ENCODE measurements around the gene TMEM129. TPM values are rescaled to one million over a fixed set of nuclear protein-coding genes. Genes with fewer than 3 reads are reported as not detected.

Gene TMEM129
- total and polyA plus RNA-seq, 10 of the 15 experiments (the other 5 are each of a cell fraction or from before 2014, with no cell fraction given) = 0.19 to 24.9 (median 13.2) TPM

GRCh38 chr4:1746919-1747602 is 25.9 kb upstream of the TMEM129 start (continued):
- no peak for TF ChIP-seq BCL3 (IDR thresholded peaks at IDR 0.05; ENCODE audit: borderline replicate concordance, insufficient read depth, low read depth, low read length, poor library complexity, severe bottlenecking)
- TF ChIP-seq, protein P1, sequence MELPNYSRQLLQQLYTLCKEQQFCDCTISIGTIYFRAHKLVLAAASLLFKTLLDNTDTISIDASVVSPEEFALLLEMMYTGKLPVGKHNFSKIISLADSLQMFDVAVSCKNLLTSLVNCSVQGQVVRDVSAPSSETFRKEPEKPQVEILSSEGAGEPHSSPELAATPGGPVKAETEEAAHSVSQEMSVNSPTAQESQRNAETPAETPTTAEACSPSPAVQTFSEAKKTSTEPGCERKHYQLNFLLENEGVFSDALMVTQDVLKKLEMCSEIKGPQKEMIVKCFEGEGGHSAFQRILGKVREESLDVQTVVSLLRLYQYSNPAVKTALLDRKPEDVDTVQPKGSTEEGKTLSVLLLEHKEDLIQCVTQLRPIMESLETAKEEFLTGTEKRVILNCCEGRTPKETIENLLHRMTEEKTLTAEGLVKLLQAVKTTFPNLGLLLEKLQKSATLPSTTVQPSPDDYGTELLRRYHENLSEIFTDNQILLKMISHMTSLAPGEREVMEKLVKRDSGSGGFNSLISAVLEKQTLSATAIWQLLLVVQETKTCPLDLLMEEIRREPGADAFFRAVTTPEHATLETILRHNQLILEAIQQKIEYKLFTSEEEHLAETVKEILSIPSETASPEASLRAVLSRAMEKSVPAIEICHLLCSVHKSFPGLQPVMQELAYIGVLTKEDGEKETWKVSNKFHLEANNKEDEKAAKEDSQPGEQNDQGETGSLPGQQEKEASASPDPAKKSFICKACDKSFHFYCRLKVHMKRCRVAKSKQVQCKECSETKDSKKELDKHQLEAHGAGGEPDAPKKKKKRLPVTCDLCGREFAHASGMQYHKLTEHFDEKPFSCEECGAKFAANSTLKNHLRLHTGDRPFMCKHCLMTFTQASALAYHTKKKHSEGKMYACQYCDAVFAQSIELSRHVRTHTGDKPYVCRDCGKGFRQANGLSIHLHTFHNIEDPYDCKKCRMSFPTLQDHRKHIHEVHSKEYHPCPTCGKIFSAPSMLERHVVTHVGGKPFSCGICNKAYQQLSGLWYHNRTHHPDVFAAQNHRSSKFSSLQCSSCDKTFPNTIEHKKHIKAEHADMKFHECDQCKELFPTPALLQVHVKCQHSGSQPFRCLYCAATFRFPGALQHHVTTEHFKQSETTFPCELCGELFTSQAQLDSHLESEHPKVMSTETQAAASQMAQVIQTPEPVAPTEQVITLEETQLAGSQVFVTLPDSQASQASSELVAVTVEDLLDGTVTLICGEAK (IDR thresholded peaks at IDR 0.05; ENCODE audit: borderline replicate concordance) = no peak
- TF ChIP-seq IKZF1 (conservative IDR thresholded peaks at IDR 0.05) = no peak

GRCh38 chr4:1746265-1746691 is 25.2 kb upstream of the TMEM129 start:
- peak; percentile 57 for FAIRE-seq
- no peaks in the 10 kb centered on the region for H3K9me3 ChIP-seq (replicated peaks; ENCODE audit: control insufficient read depth, insufficient read depth, low read length)
- ChIA-PET SMC1A (ENCODE audit: uncharacterized antibody, unreplicated experiment) (no interaction called here), POLR2A (no interaction called here), CTCF (interaction anchor here (1.0 to 5.1 kb wide), 4 partner anchors 53 to 154 kb away, joined by 3 to 60 read pairs (median 24); no protein-coding TSS in a partner anchor), RAD21 (ENCODE audit: unreplicated experiment) (interaction anchor here (0.9 kb wide), 1 partner anchor 153 kb away, joined by 3 read pairs; no protein-coding TSS in a partner anchor)
- intact Hi-C loops (cut with micrococcal nuclease; ENCODE audit: unreplicated experiment) = loop anchor here (1.0 to 5.0 kb wide), 2 partner anchors 64 to 441 kb away; no protein-coding TSS in a partner anchor
- H3K9ac ChIP-seq (ENCODE audit: control insufficient read depth, insufficient read depth, low read length) = no peak overlapping the region
- no peaks in the 10 kb centered on the region for H3K79me2 ChIP-seq (ENCODE audit: control insufficient read depth, insufficient read depth, low read length)
- H3K4me1 ChIP-seq (ENCODE audit: control insufficient read depth, insufficient read depth, low read length) = no peaks in the 10 kb centered on the region
- no peak overlapping the region for H2AFZ ChIP-seq (ENCODE audit: control insufficient read depth, low read depth, low read length)
- ATAC-seq = peak; percentile 93
- no peak overlapping the region for H3K4me3 ChIP-seq
- in situ Hi-C loops (cut with MboI) = no loop called here
- peaks cover 12 to 18% of the 10 kb centered on the region in 2 experiments; a peak in 3 of 4 replicates for H3K36me3 ChIP-seq (ENCODE audit: control insufficient read depth in 2 of 2, insufficient read depth in 2 of 2, low read length in 1 of 2)
- DNase-seq (ENCODE audit: low read depth, low spot score) = no peak
- no peak overlapping the region for H3K27ac ChIP-seq (ENCODE audit: control insufficient read depth, insufficient read depth)
- no TSS peak for BruUV-seq (replicated peaks)
- H4K20me1 ChIP-seq (ENCODE audit: control insufficient read depth, insufficient read depth) = no peaks in the 10 kb centered on the region
- H3K4me2 ChIP-seq (ENCODE audit: control insufficient read depth, insufficient read depth) = no peak overlapping the region
- H3K27me3 ChIP-seq (replicated peaks in 1 of 2; ENCODE audit: control insufficient read depth in 2 of 2, insufficient read depth in 2 of 2, low read length in 1 of 2) = no peaks in the 10 kb centered on the region
- 5% methylated on average over 14 of the region's 17 CpGs for WGBS (ENCODE audit: insufficient coverage, insufficient replicate concordance, low lambda C conversion rate, missing lambda C conversion rate)
- TF ChIP-seq CTCF (IDR thresholded peaks at IDR 0.05 in 2 of 3, conservative IDR thresholded peaks at IDR 0.05 in 1 of 3; ENCODE audit: control insufficient read depth in 2 of 3, extremely low read depth in 1 of 3, insufficient read depth in 1 of 3, low read depth in 3 of 3, low read length in 3 of 3) (peak; percentile 65 to 93 (median 78)), RAD21 (IDR thresholded peaks at IDR 0.05; ENCODE audit: insufficient read depth, low read depth, low read length) (peak; percentile 69)
- TF ChIP-seq, protein P2, sequence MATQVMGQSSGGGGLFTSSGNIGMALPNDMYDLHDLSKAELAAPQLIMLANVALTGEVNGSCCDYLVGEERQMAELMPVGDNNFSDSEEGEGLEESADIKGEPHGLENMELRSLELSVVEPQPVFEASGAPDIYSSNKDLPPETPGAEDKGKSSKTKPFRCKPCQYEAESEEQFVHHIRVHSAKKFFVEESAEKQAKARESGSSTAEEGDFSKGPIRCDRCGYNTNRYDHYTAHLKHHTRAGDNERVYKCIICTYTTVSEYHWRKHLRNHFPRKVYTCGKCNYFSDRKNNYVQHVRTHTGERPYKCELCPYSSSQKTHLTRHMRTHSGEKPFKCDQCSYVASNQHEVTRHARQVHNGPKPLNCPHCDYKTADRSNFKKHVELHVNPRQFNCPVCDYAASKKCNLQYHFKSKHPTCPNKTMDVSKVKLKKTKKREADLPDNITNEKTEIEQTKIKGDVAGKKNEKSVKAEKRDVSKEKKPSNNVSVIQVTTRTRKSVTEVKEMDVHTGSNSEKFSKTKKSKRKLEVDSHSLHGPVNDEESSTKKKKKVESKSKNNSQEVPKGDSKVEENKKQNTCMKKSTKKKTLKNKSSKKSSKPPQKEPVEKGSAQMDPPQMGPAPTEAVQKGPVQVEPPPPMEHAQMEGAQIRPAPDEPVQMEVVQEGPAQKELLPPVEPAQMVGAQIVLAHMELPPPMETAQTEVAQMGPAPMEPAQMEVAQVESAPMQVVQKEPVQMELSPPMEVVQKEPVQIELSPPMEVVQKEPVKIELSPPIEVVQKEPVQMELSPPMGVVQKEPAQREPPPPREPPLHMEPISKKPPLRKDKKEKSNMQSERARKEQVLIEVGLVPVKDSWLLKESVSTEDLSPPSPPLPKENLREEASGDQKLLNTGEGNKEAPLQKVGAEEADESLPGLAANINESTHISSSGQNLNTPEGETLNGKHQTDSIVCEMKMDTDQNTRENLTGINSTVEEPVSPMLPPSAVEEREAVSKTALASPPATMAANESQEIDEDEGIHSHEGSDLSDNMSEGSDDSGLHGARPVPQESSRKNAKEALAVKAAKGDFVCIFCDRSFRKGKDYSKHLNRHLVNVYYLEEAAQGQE (IDR thresholded peaks at IDR 0.05; ENCODE audit: low read depth, low read length) = no peak

Data from GM12878 (cell line).